Neural crest cell (in vitro differentiated cells): ENCODE measurements around the gene SHD. TPM values are rescaled to one million over a fixed set of nuclear protein-coding genes. Genes with fewer than 3 reads are reported as not detected.

Experiments used
- DNase-seq: peaks from one replicate; pipeline ENCODE4 v3.0.0; 2021; ENCODE audit warnings: low read depth, mixed read lengths, low spot score
- H3K27ac Mint-ChIP-seq: one replicate; pipeline ENCODE4 v1.8.0; 2021; ENCODE audit warnings: mild to moderate bottlenecking, mixed read lengths; ENCODE audit not compliant: unreplicated experiment
- H3K27me3 Mint-ChIP-seq: 2 replicates; pipeline ENCODE4 v1.8.0; 2021; ENCODE audit warnings: low read depth, mild to moderate bottlenecking, mixed read lengths
- H3K36me3 Mint-ChIP-seq: 2 replicates; pipeline ENCODE4 v1.8.0; 2021; ENCODE audit warnings: low read depth, mild to moderate bottlenecking, mixed read lengths
- H3K4me1 Mint-ChIP-seq: 2 replicates; pipeline ENCODE4 v1.8.0; 2021; ENCODE audit warnings: mixed read lengths
- H3K4me3 Mint-ChIP-seq: one replicate; pipeline ENCODE4 v1.8.0; 2021; ENCODE audit warnings: mild to moderate bottlenecking, mixed read lengths
- H3K9me3 Mint-ChIP-seq: 2 replicates; pipeline ENCODE4 v1.8.0; 2021; ENCODE audit warnings: mixed read lengths
- total RNA-seq: library from RNA; stranded (reverse); gene quantifications from 2 replicates; pipeline ENCODE4 v1.2.1, GENCODE V29; 2021
- TF ChIP-seq, protein P1 (sequence below): fragments of 200-600 bp; sonication (generic); conservative IDR thresholded peaks from 2 replicates; pipeline ENCODE4 v1.5.0; 2021; ENCODE audit warnings: antibody characterized with exemption, mild to moderate bottlenecking

The SHD gene
- total RNA-seq, 1 donor from 2014 or later: 2.7 TPM

GRCh38 chr19:4316956-4317355, 37.9 kb downstream of the SHD start:
- Mint-ChIP-seq H3K4me1 (no peaks in the 10 kb centered on the region), H3K27me3 (no peaks in the 10 kb centered on the region), H3K27ac (no peak overlapping the region), H3K4me3 (no peak overlapping the region), H3K36me3 (peaks cover 28% of the 10 kb centered on the region), H3K9me3 (peaks cover 15% of the 10 kb centered on the region)
- TF ChIP-seq, protein P1, sequence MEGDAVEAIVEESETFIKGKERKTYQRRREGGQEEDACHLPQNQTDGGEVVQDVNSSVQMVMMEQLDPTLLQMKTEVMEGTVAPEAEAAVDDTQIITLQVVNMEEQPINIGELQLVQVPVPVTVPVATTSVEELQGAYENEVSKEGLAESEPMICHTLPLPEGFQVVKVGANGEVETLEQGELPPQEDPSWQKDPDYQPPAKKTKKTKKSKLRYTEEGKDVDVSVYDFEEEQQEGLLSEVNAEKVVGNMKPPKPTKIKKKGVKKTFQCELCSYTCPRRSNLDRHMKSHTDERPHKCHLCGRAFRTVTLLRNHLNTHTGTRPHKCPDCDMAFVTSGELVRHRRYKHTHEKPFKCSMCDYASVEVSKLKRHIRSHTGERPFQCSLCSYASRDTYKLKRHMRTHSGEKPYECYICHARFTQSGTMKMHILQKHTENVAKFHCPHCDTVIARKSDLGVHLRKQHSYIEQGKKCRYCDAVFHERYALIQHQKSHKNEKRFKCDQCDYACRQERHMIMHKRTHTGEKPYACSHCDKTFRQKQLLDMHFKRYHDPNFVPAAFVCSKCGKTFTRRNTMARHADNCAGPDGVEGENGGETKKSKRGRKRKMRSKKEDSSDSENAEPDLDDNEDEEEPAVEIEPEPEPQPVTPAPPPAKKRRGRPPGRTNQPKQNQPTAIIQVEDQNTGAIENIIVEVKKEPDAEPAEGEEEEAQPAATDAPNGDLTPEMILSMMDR: no peak
- DNase-seq: no peak

GRCh38 chr19:4318460-4318859, 39.4 kb downstream of the SHD start:
- Mint-ChIP-seq H3K9me3 (peaks cover 15% of the 10 kb centered on the region), H3K27me3 (no peaks in the 10 kb centered on the region), H3K4me3 (no peak overlapping the region), H3K4me1 (no peaks in the 10 kb centered on the region), H3K27ac (no peak overlapping the region), H3K36me3 (peaks cover 28% of the 10 kb centered on the region)
- no peak for DNase-seq
- TF ChIP-seq, protein P1: no peak

DNA sequence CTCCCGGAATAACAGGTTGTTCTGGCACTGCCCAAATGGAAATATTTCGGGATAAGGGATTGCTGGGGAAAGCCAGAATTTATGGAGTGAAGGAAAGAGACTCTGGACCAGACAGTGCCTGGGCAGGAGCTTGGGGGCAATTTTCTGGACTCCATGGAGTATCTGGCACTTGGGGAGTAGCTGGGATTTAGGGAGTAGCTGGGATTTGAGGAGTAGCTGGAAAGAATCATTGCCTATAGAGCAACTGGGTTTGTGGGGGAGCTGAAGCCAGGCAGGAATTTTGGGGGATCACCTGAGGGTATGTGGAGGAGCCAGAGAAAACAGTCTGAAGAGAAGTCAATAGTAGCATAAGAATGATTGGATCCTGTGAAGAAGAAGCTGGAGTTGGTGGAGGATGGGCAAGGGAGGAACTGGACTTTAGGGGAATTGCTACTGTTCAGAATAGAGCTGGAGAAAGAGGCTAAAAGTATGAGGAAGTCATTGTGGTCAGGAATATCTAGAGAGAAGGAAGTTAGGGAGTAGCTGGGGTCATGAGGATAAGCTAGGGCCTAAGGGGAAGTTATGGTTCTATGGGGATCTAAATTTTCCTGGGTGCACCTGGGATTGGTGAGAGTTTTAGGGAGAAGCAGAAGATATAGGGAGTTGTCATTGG, 40.1 kb downstream of the SHD start:
- Mint-ChIP-seq H3K4me1 (no peaks in the 10 kb centered on the region), H3K27ac (no peak overlapping the region), H3K9me3 (peaks cover 15% of the 10 kb centered on the region), H3K27me3 (no peaks in the 10 kb centered on the region), H3K4me3 (no peak overlapping the region), H3K36me3 (peaks cover 28% of the 10 kb centered on the region)
- DNase-seq: no peak
- TF ChIP-seq, protein P1: no peak

- H3K9me3 Mint-ChIP-seq: peaks cover 15% of the 10 kb centered on the region
- no peak overlapping the region for H3K4me3 Mint-ChIP-seq
- H3K36me3 Mint-ChIP-seq: peaks cover 30% of the 10 kb centered on the region
These were observed 41.4 kb downstream of the SHD start for GRCh38 chr19:4320419-4320818.

GRCh38 chr19:4322942-4323665, 44.0 kb downstream of the SHD start:
- TF ChIP-seq, protein P1: no peak
- H3K36me3 Mint-ChIP-seq: peaks cover 28% of the 10 kb centered on the region
- DNase-seq: no peak
- H3K4me3 Mint-ChIP-seq: no peak overlapping the region
- peaks cover 15% of the 10 kb centered on the region for H3K9me3 Mint-ChIP-seq
- peaks cover 13% of the 10 kb centered on the region for H3K4me1 Mint-ChIP-seq
- no peak overlapping the region for H3K27ac Mint-ChIP-seq
- peaks cover 17% of the 10 kb centered on the region for H3K27me3 Mint-ChIP-seq

More at GRCh38 chr19:4320419-4320818, 41.4 kb downstream of the SHD start:
- Mint-ChIP-seq H3K27me3 (no peaks in the 10 kb centered on the region), H3K27ac (no peak overlapping the region), H3K4me1 (no peaks in the 10 kb centered on the region)
- TF ChIP-seq, protein P1: no peak
- DNase-seq: no peak
